Thoracic aorta (tissue), 2 donors: ENCODE data around the gene ZNF516. TPM values are rescaled to one million over a fixed set of nuclear protein-coding genes. Genes with fewer than 3 reads are reported as not detected.

Experiments
- ATAC-seq: fragments of 150-250 bp; one replicate; pipeline ENCODE4 v1.8.0; 2017; ENCODE audit warnings: low read depth; ENCODE audit not compliant: insufficient number of reproducible peaks, low FRiP score
- DNase-seq: peaks from one replicate; pipeline ENCODE4 v3.0.0-alpha.2; 2020; ENCODE audit warnings: low spot score
- H3K27ac ChIP-seq, 2 donors: fragments of 200-600 bp; sonication (generic); 1 replicate in 1 of 2; 2 replicates in 1 of 2; pipeline ENCODE4 v1.5.1; 2016; ENCODE audit warnings: mild to moderate bottlenecking in 2 of 2, moderate library complexity in 2 of 2
- H3K27me3 ChIP-seq: fragments of 200-600 bp; sonication (generic); replicated peaks from 2 replicates; pipeline ENCODE4 v1.6.0; 2016; ENCODE audit warnings: mild to moderate bottlenecking; ENCODE audit not compliant: insufficient read depth
- H3K36me3 ChIP-seq: fragments of 200-600 bp; sonication (generic); one replicate; pipeline ENCODE4 v1.5.1; 2016
- H3K4me1 ChIP-seq, 2 donors: fragments of 200-600 bp; sonication (generic); 1 replicate in 1 of 2; 2 replicates in 1 of 2; pipeline versions ENCODE4 v1.5.1 to v1.6.0; 2016; ENCODE audit warnings: low read depth in 2 of 2, mild to moderate bottlenecking in 1 of 2; ENCODE audit not compliant: control insufficient read depth in 1 of 2
- H3K4me3 ChIP-seq: fragments of 200-600 bp; sonication (generic); 2 replicates; pipeline ENCODE4 v1.5.1; 2016; ENCODE audit warnings: mild to moderate bottlenecking
- H3K9me3 ChIP-seq: fragments of 200-600 bp; sonication (generic); 2 replicates; pipeline ENCODE4 v1.5.1; 2016
- CTCF ChIP-seq: fragments of 200-600 bp; sonication (generic); IDR thresholded peaks from one replicate; pipeline ENCODE4 v1.5.1; 2019; ENCODE audit warnings: antibody characterized with exemption
- total RNA-seq, 2 donors: library from RNA; depleted of rRNA; stranded (reverse); fragments of >200 nt; gene quantifications; one replicate each; pipeline versions ENCODE4 v1.1.0 to v1.2.3, GENCODE V29; 2016

ZNF516 gene
- total RNA-seq, 2 donors from 2014 or later, result 19.5 to 19.8 TPM

- Histone ChIP-seq H3K27me3 (no peaks in the 10 kb centered on the region), H3K36me3 (no peaks in the 10 kb centered on the region), H3K27ac (peak overlapping the region; percentile 69 to 73), H3K4me1 (peaks cover 3 to 11% of the 10 kb centered on the region in 2 donors), H3K4me3 (peak overlapping the region; percentile 71), H3K9me3 (no peaks in the 10 kb centered on the region)
- ATAC-seq, result peak; percentile 50
- DNase-seq, result peak; percentile 97
- TF ChIP-seq CTCF, result no peak
Observed at GRCh38 chr18:76492669-76493212, 2.3 kb downstream of the ZNF516 start.

- H3K9me3 ChIP-seq, result no peaks in the 10 kb centered on the region
- peak overlapping the region; percentile 71 for H3K4me3 ChIP-seq
- H3K36me3 ChIP-seq, result no peaks in the 10 kb centered on the region
- ATAC-seq, result no peak
- TF ChIP-seq CTCF, result no peak
- H3K27me3 ChIP-seq, result no peaks in the 10 kb centered on the region
- H3K4me1 ChIP-seq, result peaks cover 3 to 11% of the 10 kb centered on the region in 2 donors
- no peak for DNase-seq
- peak overlapping the region; percentile 69 to 73 for H3K27ac ChIP-seq
Observed at GRCh38 chr18:76491776-76492668, 3.0 kb downstream of the ZNF516 start.

- DNase-seq, result no peak
- H3K27me3 ChIP-seq, result no peaks in the 10 kb centered on the region
- peak overlapping the region; percentile 71 for H3K4me3 ChIP-seq
- H3K4me1 ChIP-seq, result peaks cover 3 to 11% of the 10 kb centered on the region in 2 donors
- TF ChIP-seq CTCF, result no peak
- no peaks in the 10 kb centered on the region for H3K9me3 ChIP-seq
- peak overlapping the region in 1 of 2 donors; percentile 73 for H3K27ac ChIP-seq
- no peaks in the 10 kb centered on the region for H3K36me3 ChIP-seq
- no peak for ATAC-seq
Observed at GRCh38 chr18:76491473-76491775, 3.6 kb downstream of the ZNF516 start.

- peak overlapping the region; percentile 58 to 64 for H3K27ac ChIP-seq
- no peak for DNase-seq
- peak overlapping the region; percentile 71 for H3K4me3 ChIP-seq
- H3K27me3 ChIP-seq, result no peaks in the 10 kb centered on the region
- no peak for ATAC-seq
- no peak for TF ChIP-seq CTCF
- H3K4me1 ChIP-seq, result peaks cover 3 to 11% of the 10 kb centered on the region in 2 donors
- no peaks in the 10 kb centered on the region for H3K9me3 ChIP-seq
- no peaks in the 10 kb centered on the region for H3K36me3 ChIP-seq
Observed at GRCh38 chr18:76490670-76491472, 4.2 kb downstream of the ZNF516 start.

- no peak overlapping the region for H3K27ac ChIP-seq
Observed at GRCh38 chr18:76490033-76490432, 5.0 kb downstream of the ZNF516 start.

More at GRCh38 chr18:76490033-76490432, 5.0 kb downstream of the ZNF516 start:
- Histone ChIP-seq H3K9me3 (no peaks in the 10 kb centered on the region), H3K27me3 (no peaks in the 10 kb centered on the region), H3K4me3 (no peak overlapping the region), H3K4me1 (peaks cover 3 to 6% of the 10 kb centered on the region in 2 donors), H3K36me3 (no peaks in the 10 kb centered on the region)
- ATAC-seq, result no peak
- no peak for DNase-seq
- TF ChIP-seq CTCF, result no peak
